ENCODE data around the gene STYX.

The STYX gene

GRCh38 chr14:52769887-52770286, 39.9 kb downstream of the STYX start:
- no peak for TF ChIP-seq CTCF (IDR thresholded peaks at IDR 0.05; ENCODE audit: insufficient read depth, missing control alignments)
- FAIRE-seq (no peak), DNase-seq (ENCODE audit: insufficient read length, low spot score) (no peak)

GRCh38 chr14:52776816-52777215, 46.9 kb downstream of the STYX start:
- FAIRE-seq: no peak
- DNase-seq (ENCODE audit: insufficient read length, low spot score): no peak
- TF ChIP-seq CTCF (IDR thresholded peaks at IDR 0.05; ENCODE audit: insufficient read depth, missing control alignments): no peak

GRCh38 chr14:52778702-52779101, 48.7 kb downstream of the STYX start:
- no peak for TF ChIP-seq CTCF (IDR thresholded peaks at IDR 0.05; ENCODE audit: insufficient read depth, missing control alignments)
- FAIRE-seq (no peak), DNase-seq (ENCODE audit: insufficient read length, low spot score) (no peak)

GRCh38 chr14:52780893-52781292, 50.9 kb downstream of the STYX start:
- DNase-seq (ENCODE audit: insufficient read length, low spot score) (no peak), FAIRE-seq (no peak)

GRCh38 chr14:52781629-52782028, 51.7 kb downstream of the STYX start:
- no peak for TF ChIP-seq CTCF (IDR thresholded peaks at IDR 0.05; ENCODE audit: insufficient read depth, missing control alignments)

More at GRCh38 chr14:52780893-52781292, 50.9 kb downstream of the STYX start:
- TF ChIP-seq CTCF (IDR thresholded peaks at IDR 0.05; ENCODE audit: insufficient read depth, missing control alignments): no peak

GRCh38 chr14:52783206-52783605, 53.2 kb downstream of the STYX start:
- no peak for TF ChIP-seq CTCF (IDR thresholded peaks at IDR 0.05; ENCODE audit: insufficient read depth, missing control alignments)
- DNase-seq (ENCODE audit: insufficient read length, low spot score): no peak
- no peak for FAIRE-seq

More at GRCh38 chr14:52781629-52782028, 51.7 kb downstream of the STYX start:
- FAIRE-seq (peak; percentile 73), DNase-seq (ENCODE audit: insufficient read length, low spot score) (no peak)

- no peak for DNase-seq (ENCODE audit: insufficient read length, low spot score)
- no peak for TF ChIP-seq CTCF (IDR thresholded peaks at IDR 0.05; ENCODE audit: insufficient read depth, missing control alignments)
- no peak for FAIRE-seq
These were observed 56.9 kb downstream of the STYX start for GRCh38 chr14:52786887-52787286.

Data from D721Med (cell line).